Measurements from ENCODE around the gene MYG1.
"Not testable (repeated sequence)": the region's sequence is repeated elsewhere in the genome, so short reads cannot be mapped to it uniquely, and the experiment has no call there.

MYG1 gene

DNA sequence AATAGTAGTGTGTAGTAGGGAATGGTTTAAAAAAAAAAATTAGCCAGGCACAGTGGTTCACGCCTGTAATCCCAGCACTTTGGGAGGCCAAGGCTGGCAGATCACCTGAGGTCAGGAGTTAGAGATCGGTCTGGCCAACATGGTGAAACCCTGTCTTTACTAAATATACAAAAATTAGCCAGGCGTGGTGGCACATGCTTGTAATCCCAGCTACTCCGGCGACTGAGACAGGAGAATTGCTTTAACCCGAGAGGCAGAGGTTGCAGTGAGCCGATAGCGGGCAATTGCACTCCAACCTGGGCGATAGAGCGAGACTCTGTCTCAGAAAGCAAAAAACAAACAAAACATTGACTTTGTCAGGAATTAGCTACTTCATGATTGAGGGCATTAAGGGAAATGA is 2.4 kb upstream of the MYG1 start:
- not testable (repeated sequence) for H3K27ac Mint-ChIP-seq; H3K36me3 Mint-ChIP-seq; ATAC-seq (ENCODE audit: low read depth); H3K9me3 Mint-ChIP-seq; H3K4me3 Mint-ChIP-seq; DNase-seq (ENCODE audit: low spot score in 2 of 2); H3K27me3 Mint-ChIP-seq
- H3K4me1 Mint-ChIP-seq: peaks cover 24% of the 10 kb centered on the region

DNA sequence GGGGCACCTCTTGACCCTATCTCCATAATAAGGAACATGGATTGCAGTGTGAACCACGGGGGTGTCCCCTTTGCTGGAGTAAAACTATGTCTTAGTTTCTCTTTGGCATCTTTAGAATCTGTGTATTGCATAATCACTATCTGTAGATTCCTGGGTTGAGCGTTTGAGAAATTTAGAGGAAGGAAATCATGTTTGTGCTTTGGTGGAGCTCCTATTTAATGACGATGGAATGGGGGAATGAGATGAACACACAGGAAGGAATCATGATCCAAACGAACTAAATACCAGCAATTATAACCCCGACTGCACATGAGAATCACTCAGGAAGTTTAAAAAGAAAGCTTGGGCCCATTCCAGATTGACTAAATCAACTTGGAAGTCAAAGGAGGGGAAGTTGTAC is 1.3 kb upstream of the MYG1 start:
- Mint-ChIP-seq H3K9me3 (no peaks in the 10 kb centered on the region), H3K27ac (peak overlapping the region; percentile 25), H3K36me3 (peaks cover 13% of the 10 kb centered on the region), H3K27me3 (no peaks in the 10 kb centered on the region), H3K4me1 (peaks cover 30% of the 10 kb centered on the region), H3K4me3 (no peak overlapping the region)
- DNase-seq (ENCODE audit: low spot score in 2 of 2) (no peak), ATAC-seq (ENCODE audit: low read depth) (no peak)

DNA sequence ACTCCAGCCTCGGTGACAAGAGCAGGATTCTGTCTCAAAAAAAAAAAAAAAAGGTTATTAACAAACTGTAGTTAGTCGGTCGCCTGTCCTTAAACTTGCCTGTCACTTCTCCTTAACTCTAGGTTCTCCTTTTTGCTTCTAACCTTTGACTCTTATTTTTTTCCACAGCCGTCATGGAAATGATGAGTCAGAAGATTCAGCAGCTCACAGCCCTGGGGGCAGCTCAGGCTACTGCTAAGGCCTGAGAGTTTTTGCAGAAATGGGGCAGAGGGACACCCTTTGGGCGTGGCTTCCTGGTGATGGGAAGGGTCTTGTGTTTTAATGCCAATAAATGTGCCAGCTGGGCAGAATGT is 418 bp upstream of the MYG1 start:
- ATAC-seq (ENCODE audit: low read depth) (no peak), DNase-seq (ENCODE audit: low spot score in 2 of 2) (no peak)
- peak overlapping the region; percentile 88 for H3K27ac Mint-ChIP-seq
- no peaks in the 10 kb centered on the region for H3K27me3 Mint-ChIP-seq
- no peaks in the 10 kb centered on the region for H3K9me3 Mint-ChIP-seq
- H3K4me1 Mint-ChIP-seq: peaks cover 30% of the 10 kb centered on the region
- peak overlapping the region; percentile 92 for H3K4me3 Mint-ChIP-seq
- H3K36me3 Mint-ChIP-seq: peaks cover 13% of the 10 kb centered on the region

DNA sequence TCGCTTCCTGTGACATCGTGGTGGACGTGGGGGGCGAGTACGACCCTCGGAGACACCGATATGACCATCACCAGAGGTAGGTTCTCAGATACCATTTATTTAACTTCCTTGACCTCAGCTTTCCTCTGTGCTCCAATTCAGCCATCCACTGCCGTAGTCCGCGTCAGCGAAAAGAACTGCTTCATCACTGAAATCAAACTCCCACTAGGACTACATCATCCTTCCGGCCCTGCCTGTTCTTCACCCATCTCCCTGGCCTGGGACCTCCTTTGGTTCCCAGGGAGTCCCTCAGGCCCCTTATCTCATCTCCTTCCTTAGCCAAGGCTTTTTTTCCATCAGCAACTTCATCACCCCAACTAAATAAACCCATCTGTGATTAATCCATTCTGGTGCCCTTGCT is 692 bp downstream of the MYG1 start:
- DNase-seq (ENCODE audit: low spot score in 2 of 2) (no peak), ATAC-seq (ENCODE audit: low read depth) (no peak)
- Mint-ChIP-seq H3K4me3 (peak overlapping the region; percentile 92), H3K27ac (peak overlapping the region; percentile 88), H3K9me3 (no peaks in the 10 kb centered on the region), H3K27me3 (no peaks in the 10 kb centered on the region), H3K36me3 (peaks cover 13% of the 10 kb centered on the region), H3K4me1 (peaks cover 30% of the 10 kb centered on the region)

DNA sequence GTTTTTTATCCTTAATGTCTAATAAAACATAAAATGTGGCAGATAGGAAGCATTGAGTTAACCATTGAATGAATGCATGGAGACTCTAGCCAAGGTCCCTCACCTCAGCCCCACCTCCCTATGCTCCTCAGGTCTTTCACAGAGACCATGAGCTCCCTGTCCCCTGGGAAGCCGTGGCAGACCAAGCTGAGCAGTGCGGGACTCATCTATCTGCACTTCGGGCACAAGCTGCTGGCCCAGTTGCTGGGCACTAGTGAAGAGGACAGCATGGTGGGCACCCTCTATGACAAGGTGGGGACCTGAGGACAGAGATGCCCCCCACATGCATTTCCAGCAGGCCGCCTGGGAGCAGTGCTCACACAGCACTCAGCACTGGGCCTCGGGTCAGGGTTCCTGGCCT is 3.4 kb downstream of the MYG1 start:
- H3K4me3 Mint-ChIP-seq: no peak overlapping the region
- no peak overlapping the region for H3K27ac Mint-ChIP-seq
- no peak for ATAC-seq (ENCODE audit: low read depth)
- H3K9me3 Mint-ChIP-seq: no peaks in the 10 kb centered on the region
- H3K27me3 Mint-ChIP-seq: no peaks in the 10 kb centered on the region
- peaks cover 20% of the 10 kb centered on the region for H3K36me3 Mint-ChIP-seq
- H3K4me1 Mint-ChIP-seq: peaks cover 24% of the 10 kb centered on the region
- DNase-seq (ENCODE audit: low spot score in 2 of 2): no peak

DNA sequence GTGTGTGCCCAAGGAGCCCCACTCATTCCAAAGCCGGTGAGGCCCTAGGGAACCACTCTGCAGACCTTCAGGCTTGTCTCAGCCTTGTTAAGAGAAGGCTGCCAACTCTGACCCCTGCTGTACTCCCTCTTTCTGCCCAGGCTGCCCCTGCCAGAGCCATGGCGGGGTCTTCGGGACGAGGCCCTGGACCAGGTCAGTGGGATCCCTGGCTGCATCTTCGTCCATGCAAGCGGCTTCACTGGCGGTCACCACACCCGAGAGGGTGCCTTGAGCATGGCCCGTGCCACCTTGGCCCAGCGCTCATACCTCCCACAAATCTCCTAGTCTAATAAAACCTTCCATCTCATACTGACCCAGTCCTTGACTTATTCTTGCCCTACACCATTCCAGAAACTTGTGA is 7.3 kb downstream of the MYG1 start:
- H3K36me3 Mint-ChIP-seq: peaks cover 32% of the 10 kb centered on the region
- H3K4me3 Mint-ChIP-seq: no peak overlapping the region
- no peaks in the 10 kb centered on the region for H3K9me3 Mint-ChIP-seq
- H3K27ac Mint-ChIP-seq: no peak overlapping the region
- DNase-seq (ENCODE audit: low spot score in 2 of 2) (no peak), ATAC-seq (ENCODE audit: low read depth) (no peak)
- peaks cover 6% of the 10 kb centered on the region for H3K4me1 Mint-ChIP-seq
- no peaks in the 10 kb centered on the region for H3K27me3 Mint-ChIP-seq

DNA sequence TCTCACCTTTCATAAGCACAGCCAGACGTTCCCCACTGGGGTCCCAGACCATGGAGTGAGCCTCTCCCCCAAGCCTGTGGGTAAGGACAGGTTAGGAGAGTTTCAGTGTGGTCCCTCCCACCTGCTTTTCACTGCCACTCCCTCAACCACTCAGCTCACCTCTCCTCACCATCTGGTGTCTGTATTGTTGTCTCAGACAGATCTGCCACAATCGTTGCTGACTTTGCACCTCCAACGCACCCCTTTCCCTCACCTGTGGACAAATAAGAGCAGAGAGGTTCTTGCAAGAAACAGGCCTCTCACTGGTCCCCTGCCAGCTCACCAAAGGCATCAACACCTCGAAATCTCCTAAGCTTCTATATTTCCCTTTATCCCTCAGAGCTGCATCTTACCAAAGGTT is 8.8 kb downstream of the MYG1 start:
- DNase-seq (ENCODE audit: low spot score in 2 of 2) (no peak), ATAC-seq (ENCODE audit: low read depth) (no peak)
- Mint-ChIP-seq H3K27ac (peak overlapping the region; percentile 25), H3K27me3 (no peaks in the 10 kb centered on the region), H3K36me3 (peaks cover 26% of the 10 kb centered on the region), H3K4me3 (no peak overlapping the region), H3K4me1 (no peaks in the 10 kb centered on the region), H3K9me3 (no peaks in the 10 kb centered on the region)

DNA sequence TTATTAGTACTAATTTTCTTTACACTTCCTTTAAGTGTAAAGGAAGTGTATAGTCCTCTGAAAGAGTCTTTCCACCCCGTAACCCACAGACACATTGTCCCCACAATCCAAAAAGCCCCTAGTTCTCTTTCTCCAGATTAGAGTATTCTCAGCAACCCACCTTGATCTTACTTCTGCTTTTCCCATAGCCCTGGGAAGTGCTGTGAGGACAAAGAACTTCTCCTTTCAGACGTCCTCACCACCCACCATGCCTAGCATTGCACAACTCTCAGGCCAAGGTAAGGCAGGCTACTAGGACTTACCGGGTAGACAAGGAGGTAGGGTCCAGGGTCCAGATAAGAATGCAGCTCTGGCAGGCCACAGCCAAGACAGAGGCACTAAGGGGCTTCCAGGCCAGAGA is 14.5 kb downstream of the MYG1 start:
- no peaks in the 10 kb centered on the region for H3K27me3 Mint-ChIP-seq
- peaks cover 33% of the 10 kb centered on the region for H3K36me3 Mint-ChIP-seq
- H3K4me1 Mint-ChIP-seq: peaks cover 8% of the 10 kb centered on the region
- DNase-seq (ENCODE audit: low spot score in 2 of 2) (no peak), ATAC-seq (ENCODE audit: low read depth) (peak; percentile 37)
- no peak overlapping the region for H3K27ac Mint-ChIP-seq
- H3K9me3 Mint-ChIP-seq: no peaks in the 10 kb centered on the region
- no peak overlapping the region for H3K4me3 Mint-ChIP-seq

DNA sequence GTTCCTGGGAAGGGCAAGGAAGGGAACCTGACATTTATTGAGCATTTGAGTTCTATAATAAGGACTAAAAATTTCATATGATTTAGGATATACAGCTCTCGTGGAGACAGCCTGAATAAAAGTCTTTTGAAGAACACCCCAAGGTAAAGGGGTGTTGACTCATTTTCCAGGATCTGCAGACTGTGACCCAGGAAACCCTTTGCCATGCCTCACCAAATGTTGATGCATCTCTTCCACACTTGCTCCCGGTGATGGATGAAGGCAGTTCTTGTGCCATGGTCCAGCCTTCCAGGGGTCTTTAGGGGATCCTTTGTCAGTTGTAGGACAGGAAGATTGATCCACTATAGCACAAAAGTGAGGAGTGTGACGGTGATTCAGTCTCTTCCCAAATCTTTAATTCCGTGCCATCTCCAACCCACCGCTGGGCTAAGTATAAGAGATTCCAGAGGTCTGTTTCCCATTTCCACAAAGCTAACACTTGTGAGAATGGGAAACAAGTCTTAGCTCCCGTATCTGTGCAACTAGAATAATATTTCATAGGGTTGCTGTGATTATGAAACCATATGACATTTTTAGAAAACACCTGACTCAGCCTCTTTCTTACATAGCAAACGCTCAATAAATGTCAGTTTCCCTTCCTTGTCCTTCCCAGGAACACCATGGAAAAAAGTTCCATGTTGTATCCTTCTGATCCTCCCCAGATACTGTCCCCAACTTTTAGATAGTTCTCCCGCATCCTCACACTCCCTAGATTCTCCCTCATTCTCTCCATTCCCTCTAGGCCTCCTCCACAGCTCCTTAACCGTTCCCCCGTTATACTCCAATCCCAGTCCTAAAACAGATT is 21.1 kb downstream of the MYG1 start:
- ATAC-seq (ENCODE audit: low read depth): no peak
- H3K4me1 Mint-ChIP-seq: peaks cover 25% of the 10 kb centered on the region
- H3K36me3 Mint-ChIP-seq: peaks cover 13% of the 10 kb centered on the region
- DNase-seq (ENCODE audit: low spot score in 2 of 2): no peak
- peak overlapping the region; percentile 94 for H3K4me3 Mint-ChIP-seq
- H3K9me3 Mint-ChIP-seq: no peaks in the 10 kb centered on the region
- peak overlapping the region; percentile 86 for H3K27ac Mint-ChIP-seq
- H3K27me3 Mint-ChIP-seq: no peaks in the 10 kb centered on the region

DNA sequence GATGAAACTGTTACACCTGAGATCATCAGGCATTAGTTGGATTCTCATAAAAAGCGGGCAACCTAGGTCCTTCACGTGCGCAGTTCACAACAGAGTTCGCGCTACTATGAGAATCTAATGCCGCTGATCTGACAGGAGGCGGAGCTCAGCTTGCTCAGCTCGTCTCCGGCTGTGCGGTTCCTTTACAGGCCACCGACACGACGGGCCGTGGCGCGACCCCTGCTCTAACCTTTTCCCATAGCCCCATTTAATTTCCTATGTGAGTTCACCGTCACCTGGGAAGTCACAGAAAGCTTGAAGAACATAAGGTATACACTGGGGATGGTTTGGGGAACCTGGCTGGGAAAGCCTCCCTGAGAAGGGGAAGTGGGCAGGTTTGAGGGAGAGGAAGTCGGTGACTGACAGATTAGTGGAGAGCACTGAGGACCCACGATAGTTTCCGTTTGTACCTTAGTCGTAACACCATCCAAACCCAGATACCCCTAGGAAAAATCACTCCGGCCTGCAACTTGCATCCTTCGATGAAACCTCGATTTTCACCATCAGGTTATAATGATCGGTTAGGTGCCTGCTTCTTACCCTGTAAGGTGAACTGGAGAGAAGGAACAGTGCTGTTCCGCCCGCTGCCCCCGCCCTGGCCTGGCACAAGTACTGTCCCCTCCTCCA is 24.8 kb downstream of the MYG1 start:
- Mint-ChIP-seq H3K27me3 (peaks cover 6% of the 10 kb centered on the region), H3K4me1 (peaks cover 27% of the 10 kb centered on the region), H3K27ac (peak overlapping the region; percentile 86), H3K36me3 (peaks cover under 1% of the 10 kb centered on the region), H3K4me3 (peak overlapping the region; percentile 92), H3K9me3 (no peaks in the 10 kb centered on the region)
- ATAC-seq (ENCODE audit: low read depth) (peak; percentile 45), DNase-seq (ENCODE audit: low spot score in 2 of 2) (peak; percentile 40 to 52)

DNA sequence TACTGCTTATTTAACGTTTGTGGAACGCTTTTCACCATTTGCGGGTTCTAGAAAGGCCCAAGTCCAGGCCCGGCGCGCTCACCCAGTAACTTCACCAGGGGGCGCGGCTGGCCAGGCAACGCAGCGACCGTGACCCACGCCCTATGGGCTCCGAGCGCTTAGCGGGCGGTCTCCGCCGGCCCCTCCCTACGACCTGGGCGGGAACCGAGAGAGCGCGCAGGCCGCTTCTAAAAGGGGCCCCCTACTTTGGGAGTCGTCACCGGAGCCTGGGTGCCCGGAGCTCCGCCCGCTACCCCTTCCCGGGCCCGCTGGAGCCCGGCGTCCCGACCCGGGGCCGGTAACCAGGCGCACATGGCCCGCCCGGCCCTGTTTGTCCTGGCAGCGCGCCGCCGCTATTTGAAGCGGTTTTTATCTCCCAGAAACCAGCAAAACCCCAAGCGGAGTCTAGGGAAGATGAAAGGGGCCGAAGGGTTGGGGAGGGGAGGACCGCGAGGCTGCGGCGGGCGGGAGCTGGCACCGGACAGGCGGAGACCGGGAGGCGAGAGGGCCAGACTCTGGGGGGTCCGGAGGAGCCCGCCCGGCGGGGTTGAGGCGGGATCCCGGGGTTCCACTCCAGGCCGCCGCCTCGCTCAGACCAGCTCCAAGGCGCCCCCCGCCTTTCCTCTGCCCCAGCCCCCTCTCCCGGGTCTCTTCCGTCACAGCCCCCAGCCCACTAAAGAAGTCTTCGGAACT is 25.4 kb downstream of the MYG1 start:
- Mint-ChIP-seq H3K4me1 (peaks cover 26% of the 10 kb centered on the region), H3K9me3 (no peaks in the 10 kb centered on the region), H3K27ac (peak overlapping the region; percentile 86), H3K4me3 (peak overlapping the region; percentile 92), H3K27me3 (peaks cover 8% of the 10 kb centered on the region), H3K36me3 (no peaks in the 10 kb centered on the region)
- peak; percentile 70 to 74 for DNase-seq (ENCODE audit: low spot score in 2 of 2)
- ATAC-seq (ENCODE audit: low read depth): peak; percentile 53

DNA sequence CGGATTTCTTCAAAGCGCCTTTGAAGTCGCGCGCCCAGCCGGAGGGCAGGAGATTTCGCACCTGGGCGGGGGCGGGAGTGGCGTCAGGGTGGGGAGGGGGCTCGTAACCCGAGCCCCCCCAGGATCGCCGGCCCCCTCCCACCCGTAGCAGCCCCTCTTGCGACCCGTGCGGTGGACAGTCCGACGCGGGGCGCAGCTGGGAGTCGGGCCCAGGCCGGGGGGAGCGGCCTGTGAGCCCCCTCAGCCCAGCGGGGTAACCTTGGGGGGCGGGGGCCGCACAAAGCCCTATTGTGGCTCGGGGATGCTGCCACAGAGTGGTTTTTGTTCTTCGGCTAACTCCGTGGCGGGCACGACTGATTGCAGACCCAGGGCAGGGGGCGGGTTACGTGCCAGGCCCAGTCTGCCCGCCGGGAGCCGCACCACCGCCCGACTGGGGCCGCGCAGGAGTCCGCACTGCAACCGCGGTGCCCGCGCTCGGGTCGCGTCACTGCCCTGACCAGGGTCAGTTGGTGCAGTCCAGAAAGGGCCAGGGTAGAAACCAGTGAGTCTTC is 26.1 kb downstream of the MYG1 start:
- peak overlapping the region; percentile 92 for H3K4me3 Mint-ChIP-seq
- peaks cover 11% of the 10 kb centered on the region for H3K27me3 Mint-ChIP-seq
- no peaks in the 10 kb centered on the region for H3K36me3 Mint-ChIP-seq
- H3K27ac Mint-ChIP-seq: no peak overlapping the region
- no peak for ATAC-seq (ENCODE audit: low read depth)
- peaks cover 24% of the 10 kb centered on the region for H3K4me1 Mint-ChIP-seq
- DNase-seq (ENCODE audit: low spot score in 2 of 2): peak in 1 of 2 donors; percentile 40
- no peaks in the 10 kb centered on the region for H3K9me3 Mint-ChIP-seq

DNA sequence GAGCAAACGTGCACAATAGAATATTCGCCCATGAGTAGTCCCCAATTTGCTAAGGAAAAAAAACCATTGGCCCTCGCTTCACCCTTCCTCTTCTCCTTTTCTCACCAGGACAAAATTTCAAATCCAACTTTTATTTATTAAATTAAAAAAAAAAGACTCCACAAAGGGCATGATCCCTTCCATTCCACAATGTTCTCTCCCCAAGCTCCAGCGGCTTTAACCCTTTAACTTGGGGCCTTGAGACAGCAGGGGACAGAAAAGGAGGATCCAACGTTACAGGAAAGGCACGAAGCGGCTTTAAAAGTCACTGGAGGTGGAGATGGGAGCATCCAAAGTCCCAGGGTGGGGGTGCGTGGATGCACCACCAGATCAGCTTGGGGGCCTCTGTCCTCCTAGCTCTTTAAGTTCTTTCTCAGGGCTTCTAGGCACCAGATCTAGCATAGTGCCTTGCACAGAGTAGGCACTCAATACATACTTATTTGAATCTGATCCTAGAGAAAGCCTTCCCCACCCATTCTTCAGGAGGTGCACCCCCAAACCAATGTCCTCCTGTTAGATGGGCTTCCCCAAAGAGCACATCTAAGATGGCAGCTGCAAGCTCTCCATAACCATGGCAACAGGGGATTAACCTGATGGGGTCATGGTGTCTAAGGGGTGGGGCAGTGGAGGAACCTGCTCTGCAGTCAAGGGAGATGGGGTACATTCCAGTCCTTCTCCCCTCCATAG is 27.1 kb downstream of the MYG1 start:
- DNase-seq (ENCODE audit: low spot score in 2 of 2): no peak
- Mint-ChIP-seq H3K27me3 (peaks cover 12% of the 10 kb centered on the region), H3K4me3 (peak overlapping the region; percentile 76), H3K9me3 (no peaks in the 10 kb centered on the region), H3K27ac (no peak overlapping the region), H3K4me1 (peaks cover 16% of the 10 kb centered on the region), H3K36me3 (no peaks in the 10 kb centered on the region)
- ATAC-seq (ENCODE audit: low read depth): no peak

Data from memory B cell (primary cell).